LHCN-M2 (cell line): Measurements from ENCODE around the gene SLC39A5. TPM values are rescaled to one million over a fixed set of nuclear protein-coding genes. Genes with fewer than 3 reads are reported as not detected.
A peak's percentile ranks its signal among the peaks of the same experiment; 100 is the strongest.
"Not testable (repeated sequence)": the region's sequence is repeated elsewhere in the genome, so short reads cannot be mapped to it uniquely, and the experiment has no call there.

Experiments
- DNase-seq: peaks from one replicate; pipeline ENCODE4 v3.0.0-alpha.2; 2012; ENCODE audit warnings: low read depth
- total RNA-seq: library from RNA; depleted of rRNA; stranded (reverse); fragments of >200 nt; gene quantifications from 2 replicates; pipeline ENCODE4 v1.2.3, GENCODE V29; 2014

The SLC39A5 gene
- total RNA-seq, 1 experiment from 2014 or later = not detected

DNA sequence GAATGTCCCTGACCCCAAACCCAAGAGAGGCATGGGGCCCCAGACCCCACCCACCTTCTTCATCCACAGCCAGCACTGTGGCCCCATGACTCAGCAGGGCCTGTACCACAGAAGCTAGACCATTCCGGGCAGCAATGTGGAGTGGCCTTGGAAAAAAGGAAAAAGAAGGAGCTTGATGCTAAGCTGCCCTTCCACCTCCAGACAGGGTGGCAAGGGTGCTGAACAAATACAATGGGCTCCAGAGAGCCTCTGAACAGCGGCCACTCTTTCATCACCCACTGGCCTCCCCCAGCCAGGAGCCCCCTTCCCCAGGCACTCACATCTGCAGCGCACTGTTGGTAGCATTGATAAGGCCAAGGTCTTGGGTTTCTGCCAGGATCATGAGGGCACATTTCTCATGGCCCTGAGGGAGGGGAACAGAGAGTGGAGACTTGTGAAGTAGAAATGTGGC is 13.9 kb downstream of the SLC39A5 start:
- DNase-seq = peak; percentile 29

DNA sequence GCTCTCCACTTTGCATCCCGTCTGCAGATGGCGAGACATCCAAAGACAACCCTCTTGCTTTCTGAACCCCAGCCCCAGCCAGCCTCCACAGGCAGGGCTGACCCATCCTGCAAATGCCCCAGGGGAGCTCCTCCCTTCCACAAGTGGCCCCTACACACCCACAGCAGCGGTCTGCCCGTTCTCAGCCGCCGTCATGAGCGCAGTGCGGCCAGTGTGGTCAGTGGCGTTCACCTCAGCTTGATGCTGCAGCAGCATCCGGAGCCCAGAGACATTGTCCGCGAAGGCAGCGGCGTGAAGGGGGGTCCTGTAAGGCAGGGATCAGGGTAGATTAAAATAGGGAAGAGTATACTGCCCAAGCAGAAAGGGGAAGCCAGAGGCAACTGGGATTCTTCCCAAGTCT is 14.6 kb downstream of the SLC39A5 start:
- no peak for DNase-seq

DNA sequence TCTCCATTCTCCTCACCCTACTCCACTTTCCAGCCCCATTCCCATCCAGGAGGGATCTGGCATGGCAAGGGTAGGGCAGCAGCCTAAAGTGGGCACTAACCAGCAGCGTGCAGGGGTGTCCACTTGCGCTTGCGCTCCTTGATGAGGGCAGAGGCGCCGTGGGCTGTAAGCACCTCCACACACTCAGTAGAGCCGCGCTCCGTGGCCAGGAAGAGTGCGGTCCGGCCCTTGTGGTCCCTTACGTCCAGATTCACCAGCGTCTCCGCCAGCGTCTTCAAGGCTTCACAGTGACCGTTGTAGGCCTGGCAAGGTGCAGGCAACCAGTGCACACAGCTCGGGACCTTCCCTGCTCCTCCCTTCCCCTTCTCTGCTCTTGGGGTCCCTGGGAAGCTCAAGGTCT is 18.1 kb downstream of the SLC39A5 start:
- DNase-seq = no peak

DNA sequence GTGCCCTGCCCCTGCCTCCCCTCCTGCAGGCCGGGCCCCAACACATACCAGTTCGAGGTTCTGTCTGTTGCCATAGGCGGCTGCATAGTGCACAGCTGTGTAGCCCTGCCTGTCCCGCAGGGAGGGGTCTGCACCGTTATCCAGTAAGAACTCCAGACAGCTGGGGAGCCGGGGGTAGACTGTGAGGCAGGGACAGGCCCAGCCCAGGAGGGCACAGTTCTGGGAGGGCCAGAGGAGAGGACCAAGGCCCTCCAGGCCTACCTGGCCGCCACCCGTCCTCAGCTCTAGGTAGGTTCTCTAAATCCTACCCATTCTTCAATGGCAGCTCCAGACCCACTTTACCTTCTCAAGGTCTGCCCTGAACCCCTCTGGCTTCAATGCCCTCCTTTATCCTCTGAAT is 18.9 kb downstream of the SLC39A5 start:
- DNase-seq = no peak

DNA sequence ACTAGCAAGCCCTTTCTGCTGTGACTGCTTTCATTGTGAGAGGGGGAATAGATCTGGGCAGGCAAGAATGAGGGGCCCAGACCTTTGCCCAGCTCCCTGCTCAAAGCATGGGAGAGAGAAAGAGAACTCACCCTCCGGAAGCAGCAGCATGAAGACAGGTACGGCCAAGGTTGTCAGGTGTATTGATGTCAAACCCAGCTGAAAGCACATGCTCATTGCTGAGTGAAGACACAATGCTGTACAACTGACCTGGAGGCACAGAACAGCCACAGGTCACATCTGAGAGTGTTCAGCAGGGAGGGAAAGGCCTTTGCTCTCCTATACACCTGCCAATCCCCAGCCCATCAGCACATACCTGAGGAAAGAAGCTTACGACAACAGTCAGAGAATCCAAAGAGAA is 22.8 kb downstream of the SLC39A5 start:
- no peak for DNase-seq

DNA sequence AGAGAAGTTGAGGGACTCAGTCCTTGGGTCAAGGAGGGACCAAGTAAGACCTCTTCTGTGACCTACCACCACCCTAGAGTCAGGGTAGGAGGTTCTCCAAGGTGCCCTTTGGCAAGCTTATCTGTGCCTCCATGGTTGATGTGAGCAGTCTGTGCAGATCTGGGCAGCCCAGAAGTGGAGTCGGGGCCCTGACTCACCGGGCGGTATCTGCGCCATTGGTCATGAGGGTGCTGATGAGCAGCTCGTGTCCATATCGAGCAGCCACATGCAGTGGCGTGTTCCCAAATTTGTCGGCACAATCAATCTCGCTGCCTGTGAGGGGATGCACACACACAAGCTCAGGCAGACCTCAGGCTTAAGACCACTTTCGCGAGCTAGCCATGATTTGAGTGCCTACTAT is 23.2 kb downstream of the SLC39A5 start:
- DNase-seq = no peak

DNA sequence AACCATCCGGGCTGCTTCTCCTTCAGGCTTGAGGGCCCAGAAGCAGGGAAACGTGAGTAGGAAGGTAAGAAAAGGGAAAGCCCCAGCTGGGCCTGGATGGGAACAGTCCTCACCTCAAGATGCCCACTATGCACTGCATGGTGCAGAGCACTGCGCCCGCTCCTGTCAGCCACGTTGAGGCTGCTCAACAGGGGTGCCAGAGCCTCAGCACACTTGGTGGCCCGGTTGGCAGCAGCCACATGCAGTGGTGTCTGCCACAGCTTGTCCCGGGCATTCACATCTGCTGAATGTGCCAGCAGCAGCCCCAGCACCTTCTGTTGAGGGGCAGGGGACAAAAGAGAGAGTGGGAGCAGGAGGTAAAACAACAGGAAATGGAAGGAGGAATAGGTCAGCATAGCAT is 25.8 kb downstream of the SLC39A5 start:
- DNase-seq = no peak

DNA sequence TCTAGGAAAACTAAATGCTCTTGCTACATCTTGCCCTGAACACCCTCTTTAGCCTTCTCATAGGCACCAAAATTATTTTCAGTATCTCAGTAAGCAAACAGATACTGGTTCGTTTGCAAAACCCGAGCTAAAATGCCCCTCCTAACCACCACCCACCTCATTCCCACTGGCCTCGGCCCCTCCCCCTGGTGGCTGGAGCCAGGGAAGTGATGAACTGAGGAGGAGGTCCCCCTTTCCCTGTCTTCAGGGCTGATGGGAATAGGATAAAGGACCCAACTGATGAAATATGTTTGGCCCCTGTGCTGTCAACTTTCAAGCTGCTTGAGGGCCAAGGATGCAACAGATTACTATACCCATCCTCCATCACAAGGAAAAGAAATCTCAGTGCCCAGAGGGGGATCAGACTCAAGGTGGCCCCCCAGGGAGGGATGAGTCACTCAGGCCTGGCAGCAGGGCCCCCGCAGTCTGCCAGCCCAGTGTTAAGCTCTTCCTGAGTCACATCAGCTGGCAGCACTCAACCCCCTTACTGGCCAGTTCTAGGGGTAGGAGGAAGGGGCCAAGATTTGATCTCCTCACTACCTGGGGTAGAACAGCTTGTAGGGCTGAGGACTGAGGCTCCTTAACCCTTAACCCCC is 26.6 kb downstream of the SLC39A5 start:
- DNase-seq = peak; percentile 82

DNA sequence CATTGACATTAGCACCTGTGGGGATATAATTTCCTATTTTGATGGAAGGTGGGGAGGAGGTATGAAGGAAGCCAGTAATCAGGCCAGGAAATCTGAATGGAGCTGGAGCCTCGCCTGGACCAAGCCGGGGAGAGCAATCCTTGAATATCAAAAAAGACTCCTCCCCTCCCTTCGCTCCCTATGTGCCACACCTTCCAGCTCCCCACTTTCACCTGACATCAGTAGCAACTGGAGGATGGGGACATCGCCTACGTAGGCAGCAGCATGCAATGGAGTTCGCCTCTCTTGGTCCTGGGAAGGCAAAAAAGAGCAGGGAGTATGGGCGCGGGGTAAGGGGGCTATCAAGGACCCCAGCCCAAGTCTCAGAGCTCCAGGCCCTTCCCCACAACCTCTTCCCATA is 27.2 kb downstream of the SLC39A5 start:
- no peak for DNase-seq

DNA sequence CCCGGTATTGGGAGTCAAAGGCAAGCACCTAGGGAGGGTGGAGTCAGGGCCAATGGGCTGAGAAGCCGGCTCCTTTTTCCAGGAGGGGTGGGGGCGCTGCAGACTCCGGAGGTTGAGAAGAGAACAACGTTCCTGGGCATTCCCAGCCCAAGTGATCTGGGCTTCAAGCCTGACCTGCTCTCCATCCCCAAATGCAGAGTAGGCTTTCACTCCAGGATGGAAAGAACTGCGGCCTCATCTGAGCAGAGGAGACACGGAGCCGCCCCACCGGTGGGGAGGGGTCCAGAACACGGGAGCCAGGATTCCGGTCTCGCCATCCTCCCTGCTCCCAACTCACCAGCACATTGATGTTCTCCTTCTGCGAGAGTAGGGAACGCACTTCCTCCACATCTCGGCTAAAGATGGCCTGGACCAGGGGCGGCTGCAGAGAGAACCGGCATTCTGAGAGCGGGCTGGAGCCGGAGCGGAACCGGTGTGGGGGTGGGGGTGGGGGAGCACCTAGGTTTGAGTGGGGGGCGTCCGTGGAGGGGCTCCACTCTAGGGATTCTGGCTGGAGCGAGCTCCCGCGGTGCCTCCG is 27.7 kb downstream of the SLC39A5 start:
- DNase-seq = peak; percentile 21

DNA sequence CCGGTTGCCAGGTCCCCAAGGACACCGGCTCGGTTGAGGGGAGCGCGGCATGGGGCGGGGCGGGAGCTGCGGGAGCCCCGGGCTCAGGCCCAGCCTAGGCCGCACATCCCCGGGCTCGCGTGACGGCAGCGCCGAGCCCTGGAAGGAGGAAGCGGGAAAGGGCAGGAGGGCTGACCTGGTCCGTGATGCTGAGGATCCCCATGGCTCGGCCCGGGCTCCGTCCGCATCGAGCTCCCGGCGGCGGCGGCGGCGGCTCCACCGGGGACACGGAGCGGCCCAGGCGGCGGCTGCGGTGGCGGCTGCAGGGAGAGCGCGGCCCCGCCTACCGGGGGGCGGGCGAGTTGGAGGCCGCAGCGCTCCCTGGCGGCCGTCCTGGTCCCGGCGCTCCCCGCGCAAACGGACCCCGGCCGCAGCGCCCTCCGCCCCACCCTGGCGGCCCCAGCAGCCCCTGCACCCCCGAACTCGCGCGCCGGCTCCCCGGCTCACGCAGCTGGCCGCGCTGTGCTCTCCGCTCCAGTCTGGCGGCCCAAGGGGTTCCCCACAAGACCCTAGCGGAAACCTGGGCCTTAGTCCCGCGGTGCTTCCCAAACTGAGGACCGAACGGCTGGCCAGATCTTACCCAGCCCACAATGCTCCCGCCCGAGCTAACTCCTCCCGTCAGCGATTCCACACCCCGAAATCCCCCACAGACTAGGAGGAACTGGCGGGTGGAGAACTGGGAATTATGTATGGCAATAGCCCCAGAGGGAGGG is 28.4 kb downstream of the SLC39A5 start, which contains the start of gene ANKRD52:
TSS of gene ANKRD52 (minus strand) at position 317 of the 752 bp plus-strand sequence. CDS start at position 202, 115 bp downstream.
- DNase-seq = peak; percentile 88

DNA sequence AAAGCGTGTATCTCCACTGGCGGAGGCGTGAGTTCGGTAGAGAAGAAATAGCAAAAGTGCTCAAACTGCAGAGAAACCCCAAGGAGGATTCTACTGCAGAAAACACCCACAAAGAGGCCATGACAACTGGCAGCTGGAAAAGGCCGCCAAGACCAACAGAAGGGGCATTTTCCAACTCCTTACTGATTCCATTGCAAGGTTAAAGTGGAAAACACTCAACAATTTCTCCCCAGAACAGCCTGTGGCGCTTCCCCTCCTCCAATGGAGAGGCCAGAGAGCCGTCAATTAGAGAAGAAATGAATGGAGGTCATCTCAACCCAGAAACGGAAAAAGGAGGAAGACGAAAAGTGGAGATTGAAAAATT is 29.0 kb downstream of the SLC39A5 start:
- DNase-seq = no peak

DNA sequence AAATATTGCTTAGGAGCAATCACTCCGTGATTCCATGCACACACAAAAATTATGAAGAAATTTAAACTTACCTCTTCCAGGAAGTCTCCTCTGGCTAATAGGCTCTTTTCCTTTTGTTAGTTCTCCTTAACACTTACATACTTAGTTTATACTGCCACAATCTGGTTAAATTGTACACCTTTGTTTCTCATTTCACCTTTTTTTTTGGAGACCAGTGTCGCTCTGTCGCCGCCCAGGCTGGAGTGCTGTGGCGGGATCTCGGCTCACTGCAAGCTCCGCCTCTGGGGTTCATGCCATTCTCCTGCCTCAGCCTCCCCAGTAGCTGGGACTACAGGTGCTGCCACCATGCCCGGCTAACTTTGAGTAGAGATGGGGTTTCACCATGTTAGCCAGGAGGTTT is 30.5 kb downstream of the SLC39A5 start:
- no peak for DNase-seq

DNA sequence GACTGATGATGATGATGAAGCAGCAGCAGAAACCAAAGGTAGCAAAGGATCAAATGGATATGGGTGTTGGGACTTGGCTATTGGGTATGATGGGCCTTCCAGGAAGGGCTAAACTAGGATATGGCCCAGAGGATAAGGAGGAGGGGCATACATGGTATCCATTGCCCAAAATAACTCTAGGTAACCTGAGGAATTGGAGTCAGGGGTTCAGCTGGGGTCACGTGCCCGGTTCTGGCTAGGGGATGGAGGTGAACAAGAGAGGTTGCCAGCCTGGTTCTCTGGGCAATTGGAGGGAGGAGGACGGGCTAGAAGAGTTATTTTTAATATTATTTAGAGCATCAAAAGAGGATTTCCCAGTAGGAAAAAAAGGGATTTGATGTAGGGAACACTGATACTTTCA is 31.1 kb downstream of the SLC39A5 start:
- DNase-seq = no peak

DNA sequence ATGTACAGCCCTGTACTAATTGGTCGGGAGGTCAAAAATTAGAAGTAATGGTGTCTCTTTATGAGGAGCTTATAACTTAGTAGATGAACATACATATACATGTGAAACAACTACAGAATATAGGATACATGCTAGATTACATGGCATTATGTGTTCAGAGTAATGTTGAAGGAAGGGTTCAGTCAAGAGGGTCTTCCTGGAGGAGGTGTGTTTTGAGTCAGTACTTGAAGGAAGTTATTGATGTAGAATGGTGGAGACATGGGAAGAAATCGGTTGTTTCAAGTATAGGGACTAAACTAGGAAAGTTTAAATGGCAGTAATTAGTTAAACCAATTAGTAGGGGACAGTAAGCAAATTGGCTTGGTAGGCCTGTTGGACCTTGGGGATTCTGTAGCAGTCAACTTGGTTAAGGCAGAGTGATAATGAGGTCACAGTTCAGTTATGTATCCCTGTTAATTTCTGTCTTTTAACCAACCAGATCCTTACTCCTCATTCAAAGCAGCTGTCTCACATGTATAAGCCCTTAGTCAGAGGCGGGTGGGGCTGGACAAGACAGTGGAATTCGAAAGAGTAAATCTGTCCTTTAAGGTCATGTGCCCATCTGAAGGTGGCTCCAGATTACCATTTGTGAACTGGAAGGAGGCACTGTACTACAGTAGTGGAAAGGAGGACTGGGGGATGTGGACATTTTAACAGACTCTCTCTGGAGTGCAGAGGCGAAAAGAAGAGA is 31.8 kb downstream of the SLC39A5 start:
- peak; percentile 96 for DNase-seq

DNA sequence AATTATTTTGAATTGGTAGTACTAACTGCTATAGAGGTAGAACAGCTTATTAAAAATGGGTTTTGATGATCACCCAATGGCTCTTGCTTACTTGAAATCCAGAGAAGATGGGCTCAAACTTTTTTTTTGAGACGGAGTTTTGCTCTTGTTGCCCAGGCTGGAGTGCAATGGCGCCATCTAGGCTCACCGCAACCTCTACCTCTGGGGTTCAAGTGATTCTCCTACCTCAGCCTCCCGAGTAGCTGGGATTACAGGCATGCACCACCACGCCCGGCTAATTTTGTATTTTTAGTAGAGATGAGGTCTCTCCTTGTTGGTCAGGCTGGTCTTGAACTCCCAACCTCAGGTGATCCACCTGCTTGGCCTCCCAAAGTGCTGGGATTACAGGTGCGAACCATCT is 33.1 kb downstream of the SLC39A5 start:
- not testable (repeated sequence) for DNase-seq

DNA sequence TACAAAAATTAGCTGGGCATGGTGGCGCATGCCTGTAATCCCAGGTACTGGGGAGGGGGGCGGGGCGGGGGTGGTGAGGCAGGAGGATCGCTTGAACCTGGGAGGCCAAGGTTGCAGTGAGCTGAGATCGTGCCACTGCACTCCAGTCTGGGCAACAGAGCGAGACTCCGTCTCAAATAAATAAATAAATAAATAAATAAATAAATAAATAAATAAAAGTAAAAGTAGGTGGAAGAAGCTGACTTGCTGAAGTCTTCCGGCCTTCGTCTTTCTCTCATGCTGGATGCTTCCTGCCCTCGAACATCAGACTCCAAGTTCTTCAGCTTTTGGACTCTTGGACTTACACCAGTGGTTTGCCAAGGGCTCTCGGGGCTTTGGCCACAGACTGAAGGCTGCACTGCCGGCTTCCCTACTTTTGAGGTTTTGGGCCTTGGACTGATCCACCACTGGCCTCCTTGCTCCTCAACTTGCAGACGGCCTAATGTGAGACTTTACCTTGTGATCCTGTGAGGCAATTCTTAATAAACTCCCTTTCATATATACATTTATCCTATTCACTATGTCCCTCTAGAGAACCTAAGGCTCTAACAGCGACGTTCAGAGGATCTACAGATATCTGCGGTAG is 36.3 kb downstream of the SLC39A5 start:
- not testable (repeated sequence) for DNase-seq

DNA sequence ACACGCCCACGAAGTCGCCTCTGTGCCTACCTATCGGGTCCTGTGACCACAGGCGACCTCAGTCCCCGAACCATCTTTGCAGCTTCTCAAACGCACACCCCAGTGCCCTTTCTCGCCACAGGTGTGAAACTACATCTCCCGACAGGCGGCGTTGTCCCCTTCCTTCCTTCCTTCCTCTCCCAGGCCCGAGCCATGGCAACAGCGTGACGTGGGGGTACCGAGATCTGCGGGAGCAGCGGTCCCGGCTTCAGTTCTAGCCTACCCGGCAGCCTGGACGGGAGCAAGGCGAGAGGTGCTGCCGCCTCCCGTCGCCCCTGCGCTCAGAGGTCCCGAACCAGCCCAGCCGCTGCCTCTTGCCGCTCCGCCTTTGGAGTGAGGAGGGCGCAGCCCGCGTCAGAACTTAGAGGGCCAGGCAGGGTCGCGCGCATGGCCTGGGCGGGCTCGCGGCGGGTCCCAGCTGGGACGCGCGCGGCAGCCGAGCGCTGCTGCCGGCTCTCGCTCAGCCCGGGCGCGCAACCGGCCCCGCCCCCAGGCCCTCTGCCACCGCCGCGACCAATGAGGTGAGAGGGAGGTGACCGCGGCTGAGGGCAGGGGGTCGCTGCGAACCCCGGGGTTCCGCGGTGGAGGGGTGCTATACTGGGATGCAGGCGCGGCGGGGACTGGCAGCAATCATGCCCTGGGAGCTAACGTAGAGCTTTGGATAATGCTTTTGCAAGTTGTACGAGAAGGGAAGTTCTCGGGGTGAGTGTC is 37.0 kb downstream of the SLC39A5 start, which contains the start of gene COQ10A:
TSS of gene COQ10A (plus strand) at position 250 of the 750 bp plus-strand sequence. CDS start at position 427, 177 bp downstream.
- peak; percentile 86 for DNase-seq

DNA sequence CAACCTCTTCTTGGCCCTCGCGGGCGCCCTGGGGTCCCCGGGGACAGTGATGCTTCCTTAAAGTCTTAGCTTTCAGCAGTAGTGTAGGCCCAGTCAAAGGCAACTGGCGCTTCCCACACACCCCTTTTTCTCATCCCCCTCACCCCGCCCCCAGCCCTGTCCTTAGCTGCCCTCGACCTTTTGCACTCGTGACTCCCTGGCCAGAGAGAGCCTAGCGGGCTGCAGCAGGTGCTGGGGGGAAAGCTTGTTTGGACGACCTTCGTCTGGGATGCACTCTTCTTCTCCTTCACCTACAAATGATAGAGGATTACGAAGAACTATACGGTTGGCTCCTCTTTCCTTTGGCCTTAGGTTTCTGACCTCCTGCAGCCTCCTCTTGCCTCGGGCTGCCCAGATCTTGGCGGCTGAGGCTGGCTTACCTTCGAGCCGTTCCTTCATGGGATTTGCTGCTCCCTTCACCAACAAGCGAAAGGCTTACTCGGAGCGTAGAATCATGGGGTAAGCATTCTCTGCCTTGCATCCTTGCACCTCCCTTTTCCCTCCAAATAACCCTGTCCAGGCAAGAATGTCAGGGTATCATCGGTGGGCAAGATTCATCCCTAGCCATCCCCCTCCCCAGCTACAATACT is 37.7 kb downstream of the SLC39A5 start:
- DNase-seq = peak; percentile 70

DNA sequence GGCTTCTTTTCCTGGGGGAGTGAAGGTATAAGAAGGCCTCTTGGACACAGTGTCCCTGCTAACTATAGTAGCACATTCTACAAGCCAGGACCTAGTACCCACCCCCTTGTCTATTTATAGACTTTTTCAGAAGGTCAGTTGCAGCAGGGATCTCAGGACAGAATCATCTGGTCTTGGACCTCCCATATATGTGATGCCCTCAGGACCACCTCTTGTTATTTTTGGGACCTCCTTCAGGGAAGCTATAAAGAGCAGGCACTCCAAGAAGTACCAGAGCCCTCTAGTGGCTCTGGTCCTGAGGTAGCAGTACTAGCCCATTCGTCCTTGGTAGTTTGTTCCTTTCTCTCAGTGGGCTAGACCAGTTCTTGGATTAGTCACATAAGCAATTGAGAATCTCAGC is 41.2 kb downstream of the SLC39A5 start:
- DNase-seq = peak; percentile 45
